Retinal pigment epithelial cell (primary cell): ENCODE data around the gene KBTBD6.

Experiments
- DNase-seq: peaks from one replicate; pipeline ENCODE4 v3.0.0-alpha.2; 2010; ENCODE audit warnings: low read depth
- H3K4me3 ChIP-seq: 2 replicates; pipeline ENCODE4 v1.5.1; 2011; ENCODE audit warnings: mild to moderate bottlenecking, low read length, control low read depth, moderate library complexity
- TF ChIP-seq, protein P1 (sequence below): conservative IDR thresholded peaks from 2 replicates; pipeline ENCODE4 v1.5.1; 2011; ENCODE audit warnings: low read depth, low read length, control low read depth, inconsistent platforms

Gene KBTBD6

DNA sequence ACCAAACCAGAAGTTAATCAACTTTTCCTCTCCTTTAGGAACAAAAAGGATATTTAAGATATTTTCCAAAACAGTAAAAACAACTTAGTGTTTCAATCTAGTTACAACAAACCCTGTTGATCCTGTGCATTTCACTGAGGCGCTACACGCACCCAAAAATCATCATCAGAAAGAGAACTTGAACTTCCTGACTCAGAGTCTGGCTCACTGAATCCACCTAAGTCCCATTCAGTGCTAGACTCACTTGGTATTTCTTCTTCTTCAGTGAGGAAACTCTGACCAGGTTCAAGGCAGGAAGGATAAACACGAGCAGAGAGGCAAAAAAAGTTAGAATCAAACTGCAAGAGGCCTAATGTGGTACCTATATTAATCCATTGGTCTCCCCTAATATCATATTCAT is 2.2 kb downstream of the KBTBD6 start:
- H3K4me3 ChIP-seq = no peak overlapping the region
- TF ChIP-seq, protein P1, sequence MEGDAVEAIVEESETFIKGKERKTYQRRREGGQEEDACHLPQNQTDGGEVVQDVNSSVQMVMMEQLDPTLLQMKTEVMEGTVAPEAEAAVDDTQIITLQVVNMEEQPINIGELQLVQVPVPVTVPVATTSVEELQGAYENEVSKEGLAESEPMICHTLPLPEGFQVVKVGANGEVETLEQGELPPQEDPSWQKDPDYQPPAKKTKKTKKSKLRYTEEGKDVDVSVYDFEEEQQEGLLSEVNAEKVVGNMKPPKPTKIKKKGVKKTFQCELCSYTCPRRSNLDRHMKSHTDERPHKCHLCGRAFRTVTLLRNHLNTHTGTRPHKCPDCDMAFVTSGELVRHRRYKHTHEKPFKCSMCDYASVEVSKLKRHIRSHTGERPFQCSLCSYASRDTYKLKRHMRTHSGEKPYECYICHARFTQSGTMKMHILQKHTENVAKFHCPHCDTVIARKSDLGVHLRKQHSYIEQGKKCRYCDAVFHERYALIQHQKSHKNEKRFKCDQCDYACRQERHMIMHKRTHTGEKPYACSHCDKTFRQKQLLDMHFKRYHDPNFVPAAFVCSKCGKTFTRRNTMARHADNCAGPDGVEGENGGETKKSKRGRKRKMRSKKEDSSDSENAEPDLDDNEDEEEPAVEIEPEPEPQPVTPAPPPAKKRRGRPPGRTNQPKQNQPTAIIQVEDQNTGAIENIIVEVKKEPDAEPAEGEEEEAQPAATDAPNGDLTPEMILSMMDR = no peak

DNA sequence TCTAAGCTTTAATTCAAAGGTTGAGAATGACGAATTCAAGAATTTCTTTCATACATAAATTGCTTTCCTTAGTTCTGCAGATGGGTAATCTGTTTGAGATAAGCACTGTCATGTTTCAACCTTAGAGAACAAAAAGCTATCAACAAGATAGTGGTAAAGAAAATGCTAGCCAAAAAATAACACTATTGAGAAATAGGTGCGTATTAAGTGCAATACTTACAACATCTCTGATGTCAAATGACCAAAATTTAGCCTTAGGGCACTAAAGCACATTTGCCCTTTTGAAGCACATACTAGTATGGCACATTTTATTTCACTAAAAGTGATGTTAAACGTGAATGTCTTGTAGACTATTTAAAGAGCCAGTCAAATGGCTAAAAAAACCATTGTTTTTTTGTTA is 4.9 kb downstream of the KBTBD6 start:
- no peak for DNase-seq
- TF ChIP-seq, protein P1 = no peak
- H3K4me3 ChIP-seq = no peak overlapping the region

More for the DNA sequence above, 2.2 kb downstream of the KBTBD6 start:
- no peak for DNase-seq

DNA sequence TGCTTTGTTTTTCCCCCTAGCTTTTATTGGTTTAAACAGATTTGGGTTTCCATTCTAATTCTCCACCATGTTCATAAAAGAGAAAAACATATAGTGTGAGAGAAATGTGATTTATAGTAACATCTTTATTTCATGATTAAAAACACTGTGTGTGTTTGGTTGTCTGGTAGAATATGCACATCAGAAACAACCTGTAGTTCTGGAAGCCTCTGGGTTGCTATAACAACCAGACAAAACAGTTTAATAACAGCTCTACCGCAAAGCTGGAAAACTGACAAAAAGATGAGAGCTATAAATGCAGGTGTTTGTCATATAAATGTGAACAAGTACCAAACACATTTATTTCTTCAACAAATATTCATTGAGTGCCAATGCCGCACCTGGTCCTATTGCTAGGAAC is 9.8 kb downstream of the KBTBD6 start:
- H3K4me3 ChIP-seq = no peak overlapping the region
- no peak for DNase-seq
- TF ChIP-seq, protein P1 = no peak

DNA sequence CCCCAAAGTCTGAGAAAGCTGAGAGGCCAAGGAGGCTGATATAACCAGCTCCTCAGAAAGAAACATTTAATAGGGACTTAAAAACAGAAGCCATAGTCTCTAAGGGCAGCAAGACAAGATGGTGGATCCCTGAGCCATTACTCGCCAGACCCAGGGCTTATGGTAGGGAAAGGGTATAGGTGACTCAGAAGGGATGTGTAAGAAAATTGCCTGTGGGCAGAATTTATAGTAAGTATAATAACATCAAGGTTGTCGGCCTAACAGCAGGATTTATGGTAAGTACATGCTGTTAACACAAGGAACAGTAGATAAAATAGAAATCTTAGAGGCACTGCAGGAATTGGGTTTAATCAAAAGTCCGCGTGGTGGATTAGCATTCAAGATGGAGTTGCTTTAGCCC is 14.7 kb downstream of the KBTBD6 start:
- TF ChIP-seq, protein P1 = no peak
- no peak overlapping the region for H3K4me3 ChIP-seq
- DNase-seq = no peak

DNA sequence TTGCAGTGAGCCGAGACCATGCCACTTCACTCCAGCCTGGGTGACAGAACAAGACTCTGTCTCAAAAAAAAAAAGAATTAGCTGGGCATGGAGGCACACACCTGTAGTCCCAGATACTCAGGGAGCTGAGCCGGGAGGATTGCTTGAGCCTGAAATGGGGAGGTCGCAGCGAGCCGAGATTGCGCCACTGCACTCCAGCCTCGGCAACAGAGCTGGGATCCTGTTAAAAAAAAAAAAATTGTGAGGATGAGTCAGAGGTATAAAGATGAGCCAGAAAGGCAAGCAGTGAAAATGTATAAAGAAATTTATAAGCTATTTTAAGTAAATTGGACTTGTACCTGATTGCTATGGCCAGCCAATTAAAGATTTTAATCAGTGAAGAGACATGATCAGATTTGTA is 21.1 kb downstream of the KBTBD6 start:
- no peak for DNase-seq
- TF ChIP-seq, protein P1 = no peak
- H3K4me3 ChIP-seq = no peak overlapping the region

DNA sequence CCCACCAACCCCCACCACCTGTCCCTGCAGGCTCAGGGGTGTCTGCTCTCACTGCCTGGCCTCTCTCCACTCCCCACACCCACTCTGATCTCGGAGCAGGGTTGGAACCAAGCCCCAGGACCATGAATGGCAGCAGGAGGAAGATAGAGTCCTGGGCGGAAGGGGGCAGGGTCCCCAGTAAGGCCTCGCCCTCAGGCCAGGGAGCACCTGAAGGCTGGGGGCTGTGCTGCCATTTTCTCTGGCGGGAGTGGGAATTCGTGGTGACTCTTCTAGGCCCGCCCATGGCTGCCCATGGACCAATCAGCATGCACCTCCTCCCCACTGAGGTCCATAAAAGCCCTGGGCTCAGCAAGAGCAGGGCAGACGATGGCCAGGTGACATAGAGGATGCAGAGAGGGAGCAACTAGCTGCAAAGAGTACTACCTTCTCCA is 25.0 kb downstream of the KBTBD6 start:
- DNase-seq = no peak
- TF ChIP-seq, protein P1 = no peak
- H3K4me3 ChIP-seq = no peak overlapping the region

DNA sequence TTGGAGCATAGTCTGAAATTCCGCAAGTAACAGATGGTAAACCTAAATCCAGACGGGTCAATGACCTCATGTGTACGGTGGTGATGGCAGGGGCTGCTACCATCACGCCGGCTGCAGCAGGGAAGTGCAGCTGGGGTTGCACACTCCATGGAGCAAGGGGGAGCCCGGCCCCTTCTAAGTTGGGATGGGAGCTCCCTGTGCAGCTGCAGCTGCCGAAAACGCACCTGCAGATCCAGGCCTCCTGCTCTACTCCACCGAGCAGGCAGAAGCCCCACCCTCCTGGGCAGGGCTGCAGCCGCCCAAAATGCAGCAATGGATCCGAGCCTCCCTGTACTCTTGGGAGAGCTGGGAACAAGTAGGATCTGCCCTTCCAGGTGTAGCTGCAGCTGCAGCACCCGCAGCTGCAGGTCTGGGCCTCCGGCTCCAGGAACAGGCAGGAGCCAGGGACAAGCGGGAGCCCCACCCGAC is 25.5 kb downstream of the KBTBD6 start:
- TF ChIP-seq, protein P1 = no peak
- H3K4me3 ChIP-seq = no peak overlapping the region
- DNase-seq = no peak
